ENCODE data around the gene NCR1. TPM values are rescaled to one million over a fixed set of nuclear protein-coding genes. Genes with fewer than 3 reads are reported as not detected.
"Not testable (repeated sequence)": the region's sequence is repeated elsewhere in the genome, so short reads cannot be mapped to it uniquely, and the experiment has no call there.

The NCR1 gene
- total RNA-seq, 4 donors from 2014 or later = not detected

DNA sequence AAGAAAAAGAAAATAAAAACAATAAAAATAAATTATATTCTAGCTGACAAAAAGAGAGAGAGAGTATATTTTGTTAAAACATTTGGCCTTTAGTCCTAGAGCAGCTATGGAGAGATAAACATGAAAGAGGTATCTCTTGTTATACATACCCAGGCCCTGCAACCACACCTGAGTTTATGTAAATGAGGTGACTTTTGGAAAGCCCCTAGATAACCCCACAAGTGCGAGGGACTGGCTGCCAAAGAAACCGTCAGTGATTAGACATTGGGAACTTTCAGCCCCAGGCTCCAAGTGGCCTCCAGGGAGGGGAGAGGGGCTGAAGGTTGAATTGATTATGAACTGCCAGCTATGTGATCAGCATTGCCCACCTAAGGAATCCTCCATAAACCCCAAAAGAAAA is 43.5 kb downstream of the NCR1 start:
- Histone ChIP-seq H3K9me3 (no peaks in the 10 kb centered on the region), H3K27ac (no peak overlapping the region), H3K4me3 (replicated peaks in 1 of 3) (no peak overlapping the region), H3K27me3 (no peaks in the 10 kb centered on the region), H3K4me1 (no peaks in the 10 kb centered on the region), H3K36me3 (no peaks in the 10 kb centered on the region)
- intact Hi-C loops (cut with DNase I) = no loop called here
- 65 to 76% methylated on average over 2 of the region's 2 CpGs for WGBS, 2 donors
- DNase-seq = no peak
- TF ChIP-seq, protein P1, sequence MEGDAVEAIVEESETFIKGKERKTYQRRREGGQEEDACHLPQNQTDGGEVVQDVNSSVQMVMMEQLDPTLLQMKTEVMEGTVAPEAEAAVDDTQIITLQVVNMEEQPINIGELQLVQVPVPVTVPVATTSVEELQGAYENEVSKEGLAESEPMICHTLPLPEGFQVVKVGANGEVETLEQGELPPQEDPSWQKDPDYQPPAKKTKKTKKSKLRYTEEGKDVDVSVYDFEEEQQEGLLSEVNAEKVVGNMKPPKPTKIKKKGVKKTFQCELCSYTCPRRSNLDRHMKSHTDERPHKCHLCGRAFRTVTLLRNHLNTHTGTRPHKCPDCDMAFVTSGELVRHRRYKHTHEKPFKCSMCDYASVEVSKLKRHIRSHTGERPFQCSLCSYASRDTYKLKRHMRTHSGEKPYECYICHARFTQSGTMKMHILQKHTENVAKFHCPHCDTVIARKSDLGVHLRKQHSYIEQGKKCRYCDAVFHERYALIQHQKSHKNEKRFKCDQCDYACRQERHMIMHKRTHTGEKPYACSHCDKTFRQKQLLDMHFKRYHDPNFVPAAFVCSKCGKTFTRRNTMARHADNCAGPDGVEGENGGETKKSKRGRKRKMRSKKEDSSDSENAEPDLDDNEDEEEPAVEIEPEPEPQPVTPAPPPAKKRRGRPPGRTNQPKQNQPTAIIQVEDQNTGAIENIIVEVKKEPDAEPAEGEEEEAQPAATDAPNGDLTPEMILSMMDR (IDR thresholded peaks at IDR 0.05) = no peak
- TF ChIP-seq POLR2A (IDR thresholded peaks at IDR 0.05) = no peak

DNA sequence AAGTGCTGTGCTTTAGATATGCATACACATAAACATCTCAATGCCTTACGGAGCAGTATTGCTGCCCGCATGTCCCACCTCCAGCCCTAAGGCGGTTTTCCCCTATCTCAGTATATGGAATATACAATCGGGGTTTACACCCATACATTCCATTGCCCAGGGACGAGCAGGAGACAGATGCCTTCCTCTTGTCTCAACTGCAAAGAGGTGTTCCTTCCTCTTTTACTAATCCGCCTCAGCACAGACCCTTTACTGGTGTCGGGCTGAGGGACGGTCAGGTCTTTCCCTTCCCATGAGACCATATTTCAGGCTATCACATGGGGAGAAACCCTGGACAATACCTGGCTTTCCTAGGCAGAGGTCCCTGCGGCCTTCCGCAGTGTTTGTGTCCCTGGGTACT is 44.6 kb downstream of the NCR1 start:
- H3K27me3 ChIP-seq; DNase-seq; H3K27ac ChIP-seq; intact Hi-C loops (cut with DNase I); H3K9me3 ChIP-seq; H3K4me1 ChIP-seq; H3K4me3 ChIP-seq (replicated peaks in 1 of 3); H3K36me3 ChIP-seq: not testable (repeated sequence)
- WGBS, 2 donors = 39 to 49% methylated on average over 9 to 10 of the region's 10 CpGs

DNA sequence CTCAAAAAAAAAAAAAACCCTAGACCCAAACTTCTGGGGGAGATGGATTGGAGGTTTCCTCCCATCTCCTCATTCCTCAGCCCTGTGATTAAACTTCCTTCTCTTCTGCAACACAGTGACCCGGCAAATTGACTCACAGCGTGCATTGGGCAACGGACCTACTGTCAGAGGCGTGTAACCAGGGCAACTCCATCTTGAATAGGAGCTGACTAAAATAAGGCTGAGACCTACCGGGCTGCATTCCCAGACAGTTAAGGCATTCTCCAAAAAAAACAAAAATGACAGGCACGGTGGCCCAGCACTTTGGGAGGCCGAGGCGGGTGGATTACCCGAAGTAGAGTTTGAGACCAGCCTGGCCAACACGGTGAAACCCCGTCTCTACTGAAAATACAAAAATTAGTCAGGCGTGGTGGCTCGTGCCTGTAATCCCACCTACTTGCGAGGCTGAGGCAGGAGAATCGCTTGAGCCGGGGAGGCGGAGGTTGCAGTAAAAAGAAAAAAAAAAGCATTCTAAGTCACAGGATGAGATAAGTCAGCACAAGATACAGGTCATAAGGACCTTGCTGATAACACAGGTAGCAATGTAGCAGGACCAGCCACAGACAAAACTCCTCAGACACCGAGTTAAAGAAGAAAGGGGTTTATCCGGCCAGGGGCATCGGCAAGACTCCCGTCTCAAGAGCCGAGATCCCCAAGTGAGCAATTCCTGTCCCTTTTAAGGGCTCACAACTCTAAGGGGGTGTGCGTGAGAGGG is 46.8 kb downstream of the NCR1 start:
- no peaks in the 10 kb centered on the region for H3K9me3 ChIP-seq
- intact Hi-C loops (cut with DNase I) = no loop called here
- H3K27ac ChIP-seq = no peak overlapping the region
- no peaks in the 10 kb centered on the region for H3K27me3 ChIP-seq
- 42% methylated on average over 23 of the region's 23 CpGs for WGBS, 2 donors
- H3K4me3 ChIP-seq (replicated peaks in 1 of 3) = no peak overlapping the region
- H3K4me1 ChIP-seq = no peaks in the 10 kb centered on the region
- TF ChIP-seq, protein P1 (IDR thresholded peaks at IDR 0.05) = no peak
- TF ChIP-seq POLR2A (IDR thresholded peaks at IDR 0.05) = no peak
- DNase-seq = no peak
- no peaks in the 10 kb centered on the region for H3K36me3 ChIP-seq

DNA sequence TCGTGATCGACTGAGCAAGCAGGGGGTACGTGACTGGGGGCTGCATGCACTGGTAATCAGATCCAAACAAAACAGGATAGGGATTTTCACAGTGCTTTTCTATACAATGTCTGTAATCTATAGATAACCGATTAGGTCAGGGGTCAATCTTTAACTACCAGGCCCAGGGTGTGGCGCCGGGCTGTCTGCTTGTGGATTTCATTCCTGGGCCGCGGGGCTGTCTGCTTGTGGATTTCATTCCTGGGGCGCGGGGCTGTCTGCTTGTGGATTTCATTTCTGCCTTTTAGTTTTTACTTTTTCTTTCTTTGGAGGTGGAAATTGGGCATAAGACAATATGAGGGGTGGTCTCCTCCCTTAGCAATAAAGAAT is 47.4 kb downstream of the NCR1 start:
- intact Hi-C loops (cut with DNase I); H3K27me3 ChIP-seq; H3K9me3 ChIP-seq; H3K36me3 ChIP-seq; H3K4me3 ChIP-seq (replicated peaks in 1 of 3); H3K27ac ChIP-seq; H3K4me1 ChIP-seq; DNase-seq: not testable (repeated sequence)
- WGBS, 2 donors = 65 to 69% methylated on average over 10 of the region's 10 CpGs

DNA sequence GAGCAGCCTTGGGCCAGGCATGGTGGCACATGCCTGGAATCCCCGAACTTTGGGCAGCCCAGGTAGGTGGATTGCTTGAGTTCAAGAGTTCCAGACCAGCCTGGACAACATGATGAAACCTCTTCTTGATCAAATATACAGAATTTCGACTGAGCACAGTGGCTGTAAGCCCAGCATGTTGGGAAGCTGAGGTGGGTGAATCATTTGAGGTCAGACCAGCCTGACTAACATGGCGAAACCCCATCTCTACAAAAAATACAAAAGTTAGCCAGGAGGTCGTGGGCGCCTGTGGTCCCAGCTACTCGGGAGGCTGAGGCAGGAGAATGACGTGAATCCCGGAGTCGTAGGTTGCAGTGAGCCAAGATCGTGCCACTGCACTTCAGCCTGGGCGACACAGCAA is 49.4 kb downstream of the NCR1 start:
- DNase-seq = no peak
- H3K4me1 ChIP-seq = no peaks in the 10 kb centered on the region
- no peaks in the 10 kb centered on the region for H3K36me3 ChIP-seq
- no peak overlapping the region for H3K27ac ChIP-seq
- no peaks in the 10 kb centered on the region for H3K27me3 ChIP-seq
- TF ChIP-seq POLR2A (IDR thresholded peaks at IDR 0.05) = no peak
- TF ChIP-seq, protein P1 (IDR thresholded peaks at IDR 0.05) = no peak
- WGBS, 2 donors = 87 to 90% methylated on average over 11 of the region's 11 CpGs
- no peaks in the 10 kb centered on the region for H3K9me3 ChIP-seq
- intact Hi-C loops (cut with DNase I) = no loop called here
- no peak overlapping the region for H3K4me3 ChIP-seq (replicated peaks in 1 of 3)

DNA sequence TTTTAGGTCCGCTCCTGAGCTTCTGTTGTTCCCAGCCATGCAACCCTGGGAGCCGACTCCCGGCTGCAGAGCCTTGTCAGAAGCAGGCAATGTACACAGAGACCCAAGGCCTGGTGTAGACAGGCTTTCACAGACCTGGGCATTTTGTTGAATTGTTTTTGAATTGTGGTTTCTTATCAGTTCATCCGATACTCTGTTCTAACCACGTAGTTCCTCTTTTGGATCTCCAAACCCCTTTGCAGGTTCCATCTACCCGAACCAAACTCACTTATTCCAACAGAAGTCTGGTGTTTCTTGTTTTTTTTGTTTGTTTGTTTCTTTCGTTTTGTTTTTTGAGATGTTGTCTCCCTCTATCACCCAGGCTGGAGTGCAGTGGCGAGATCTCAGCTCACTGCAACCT is 53.9 kb downstream of the NCR1 start:
- no peaks in the 10 kb centered on the region for H3K4me1 ChIP-seq
- 67 to 89% methylated on average over 7 to 8 of the region's 8 CpGs for WGBS, 2 donors
- TF ChIP-seq, protein P1 (IDR thresholded peaks at IDR 0.05) = no peak
- no peak for TF ChIP-seq POLR2A (IDR thresholded peaks at IDR 0.05)
- no peak overlapping the region for H3K4me3 ChIP-seq (replicated peaks in 1 of 3)
- no peak overlapping the region for H3K27ac ChIP-seq
- H3K36me3 ChIP-seq = no peaks in the 10 kb centered on the region
- intact Hi-C loops (cut with DNase I) = no loop called here
- DNase-seq = no peak
- H3K27me3 ChIP-seq = no peaks in the 10 kb centered on the region
- no peaks in the 10 kb centered on the region for H3K9me3 ChIP-seq

Small RNA genes lying within 50 kb of the gene (small RNA-seq; reads per million reads assigned to genes)
- not detected for gene AC011476.8
- not detected for gene RNU6-222P

Other genes starting within 250 kb of the NCR1 start
- 1 to 10 TPM; 2.7 to 6.2 (median 3.7) TPM for gene LILRB4, start 243.2 kb upstream of the NCR1 start, total RNA-seq
- gene KIR3DL3, start 181.7 kb upstream of the NCR1 start, total RNA-seq = not detected
- not detected for gene KIR2DL3, start 167.6 kb upstream of the NCR1 start, total RNA-seq
- not detected for gene KIR2DL1, start 136.4 kb upstream of the NCR1 start, total RNA-seq
- gene KIR2DL4, start 102.5 kb upstream of the NCR1 start, total RNA-seq = not detected
- gene KIR3DL1, start 89.7 kb upstream of the NCR1 start, total RNA-seq = not detected
- gene KIR2DS4, start 73.5 kb upstream of the NCR1 start, total RNA-seq = not detected
- gene KIR3DL2, start 55.7 kb upstream of the NCR1 start, total RNA-seq = not detected
- under 1 TPM in 3 of 4 donors, not detected in 1; 0.49 to 0.67 (median 0.67) TPM for gene FCAR, start 31.9 kb upstream of the NCR1 start, total RNA-seq
- not detected for gene NLRP7, start 41.4 kb downstream of the NCR1 start, total RNA-seq
- 10 to 100 TPM in 3 of 4 donors, 1 to 10 TPM in 1; 3.1 to 17.6 (median 11.1) TPM for gene NLRP2, start 60.2 kb downstream of the NCR1 start, total RNA-seq
- gene GP6, start 132.1 kb downstream of the NCR1 start, total RNA-seq = under 1 TPM in 1 of 4 donors, not detected in 3; 0.78 TPM
- gene RDH13, start 157.0 kb downstream of the NCR1 start, total RNA-seq = 10 to 100 TPM; 35.7 to 44.1 (median 38.3) TPM
- 10 to 100 TPM; 60.6 to 84.8 (median 73.3) TPM for gene EPS8L1, start 169.7 kb downstream of the NCR1 start, total RNA-seq
- 100 to 1,000 TPM in 1 of 4 donors, 10 to 100 TPM in 3; 40.0 to 110 (median 76.1) TPM for gene PPP1R12C, start 211.5 kb downstream of the NCR1 start, total RNA-seq
- not detected for gene TNNT1, start 243.1 kb downstream of the NCR1 start, total RNA-seq